ENCODE data around the gene SLCO3A1.

Gene SLCO3A1

DNA sequence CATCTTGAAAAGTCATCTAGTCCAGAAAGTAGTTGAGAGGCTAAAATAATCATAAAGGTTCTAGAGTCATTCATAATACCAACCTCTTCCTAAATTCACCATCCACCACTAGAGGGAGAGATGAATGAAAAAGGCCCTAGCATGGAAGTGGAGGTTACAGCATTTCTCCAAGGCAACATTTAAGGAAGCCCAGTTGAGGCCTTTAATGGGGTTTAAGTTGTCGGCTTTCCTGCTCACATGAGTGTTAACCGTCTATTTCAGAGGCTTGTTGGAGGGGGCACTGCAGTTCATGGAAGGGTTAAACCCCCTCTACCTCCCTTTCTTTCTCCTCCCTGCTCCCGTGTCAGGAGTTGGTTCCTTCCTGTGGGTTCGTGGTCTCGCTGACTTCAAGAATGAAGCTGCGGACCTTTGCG lies 3.8 kb upstream of the SLCO3A1 start:
- DNase-seq (ENCODE audit: low spot score) = no peak
- TF ChIP-seq, protein P1, sequence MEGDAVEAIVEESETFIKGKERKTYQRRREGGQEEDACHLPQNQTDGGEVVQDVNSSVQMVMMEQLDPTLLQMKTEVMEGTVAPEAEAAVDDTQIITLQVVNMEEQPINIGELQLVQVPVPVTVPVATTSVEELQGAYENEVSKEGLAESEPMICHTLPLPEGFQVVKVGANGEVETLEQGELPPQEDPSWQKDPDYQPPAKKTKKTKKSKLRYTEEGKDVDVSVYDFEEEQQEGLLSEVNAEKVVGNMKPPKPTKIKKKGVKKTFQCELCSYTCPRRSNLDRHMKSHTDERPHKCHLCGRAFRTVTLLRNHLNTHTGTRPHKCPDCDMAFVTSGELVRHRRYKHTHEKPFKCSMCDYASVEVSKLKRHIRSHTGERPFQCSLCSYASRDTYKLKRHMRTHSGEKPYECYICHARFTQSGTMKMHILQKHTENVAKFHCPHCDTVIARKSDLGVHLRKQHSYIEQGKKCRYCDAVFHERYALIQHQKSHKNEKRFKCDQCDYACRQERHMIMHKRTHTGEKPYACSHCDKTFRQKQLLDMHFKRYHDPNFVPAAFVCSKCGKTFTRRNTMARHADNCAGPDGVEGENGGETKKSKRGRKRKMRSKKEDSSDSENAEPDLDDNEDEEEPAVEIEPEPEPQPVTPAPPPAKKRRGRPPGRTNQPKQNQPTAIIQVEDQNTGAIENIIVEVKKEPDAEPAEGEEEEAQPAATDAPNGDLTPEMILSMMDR (IDR thresholded peaks at IDR 0.05; ENCODE audit: extremely low read depth, missing control alignments) = no peak

DNA sequence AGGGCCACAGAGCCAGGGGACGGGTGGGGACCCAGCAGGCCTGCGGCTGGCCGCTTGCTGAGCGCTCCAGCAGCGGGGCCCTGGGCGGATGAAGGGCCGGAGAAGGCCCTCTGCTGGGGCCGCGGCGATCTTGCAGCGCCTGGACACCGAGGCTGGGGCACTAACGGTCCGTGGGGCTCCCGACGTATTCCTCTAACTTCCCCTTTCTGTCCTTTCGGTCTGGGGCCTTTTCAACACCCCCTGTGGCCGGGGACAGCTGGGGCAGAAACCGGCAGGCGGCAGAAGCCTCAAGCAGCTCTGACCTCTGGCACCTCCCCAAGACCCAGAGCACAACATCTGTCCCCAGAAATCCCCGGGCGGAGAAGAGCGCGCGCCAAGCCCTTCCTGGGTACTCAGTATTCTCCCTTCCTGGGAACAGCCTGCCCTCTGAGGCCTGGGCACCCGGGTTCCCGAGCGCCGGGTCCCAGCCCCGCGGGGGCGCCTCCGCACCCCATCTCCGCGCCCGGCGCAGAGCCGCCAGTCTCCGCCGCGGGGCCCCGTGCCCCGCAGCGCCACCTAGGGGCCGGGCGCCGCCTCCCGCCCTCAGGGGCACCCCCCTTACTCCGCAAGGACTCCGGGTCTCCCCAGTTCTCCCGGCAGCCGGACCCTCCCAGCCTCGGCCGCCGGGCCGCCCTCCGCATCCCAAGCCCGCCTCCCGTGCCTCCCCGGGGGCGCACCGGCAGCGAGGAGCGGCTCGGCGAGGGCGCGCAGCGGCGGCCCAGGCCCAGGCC lies 582 bp upstream of the SLCO3A1 start:
- DNase-seq (ENCODE audit: low spot score) = peak; percentile 88
- TF ChIP-seq, protein P1 (IDR thresholded peaks at IDR 0.05; ENCODE audit: extremely low read depth, missing control alignments) = peak; percentile 55

DNA sequence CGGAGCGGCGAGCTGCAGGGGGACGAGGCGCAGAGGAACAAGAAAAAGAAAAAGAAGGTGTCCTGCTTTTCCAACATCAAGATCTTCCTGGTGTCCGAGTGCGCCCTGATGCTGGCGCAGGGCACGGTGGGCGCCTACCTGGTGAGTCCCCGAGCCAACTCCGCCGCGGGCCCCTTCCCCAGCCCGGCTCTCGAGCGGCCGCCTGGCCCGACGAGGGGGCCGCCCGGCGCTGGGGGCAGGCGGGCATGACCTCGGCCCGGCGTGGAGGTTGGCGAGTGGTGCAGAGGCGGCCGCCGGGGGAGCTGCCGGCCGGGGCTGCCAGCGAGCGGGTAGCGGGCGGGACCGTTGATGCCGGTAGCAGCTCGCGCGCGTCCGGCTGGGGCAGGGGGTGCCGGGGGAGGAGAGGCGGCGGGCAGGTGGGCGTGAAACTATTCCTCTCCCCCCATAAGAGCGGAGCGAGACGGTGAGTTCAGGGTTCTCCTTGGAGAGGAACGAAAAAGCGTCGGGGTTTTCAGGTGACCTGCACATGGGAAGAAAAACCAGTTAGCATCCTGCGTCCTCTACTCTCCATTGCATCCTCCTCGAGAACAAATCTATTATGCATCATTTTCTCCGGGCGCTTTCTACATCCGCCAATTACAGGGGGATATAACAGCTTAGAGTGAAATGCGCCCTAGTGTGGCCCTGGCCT lies 585 bp downstream of the SLCO3A1 start:
- DNase-seq (ENCODE audit: low spot score) = peak; percentile 47

DNA sequence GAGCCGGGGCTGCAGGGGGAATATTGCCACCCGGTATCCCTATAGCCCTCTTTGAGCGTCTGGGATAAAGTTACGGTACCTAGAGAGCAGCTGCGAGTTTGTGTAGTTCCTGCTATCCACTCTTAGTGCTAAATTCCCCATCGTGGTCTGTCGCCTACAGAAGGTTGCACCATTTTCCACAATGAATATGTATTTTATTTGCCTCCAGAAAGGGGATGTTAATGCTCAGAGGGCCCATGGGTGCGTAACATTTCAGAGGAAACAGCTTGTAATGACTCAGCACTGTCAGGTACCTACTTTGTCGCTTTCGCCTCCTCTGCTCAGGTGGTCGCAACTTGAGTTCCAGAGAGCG lies 1.1 kb downstream of the SLCO3A1 start:
- TF ChIP-seq, protein P1 (IDR thresholded peaks at IDR 0.05; ENCODE audit: extremely low read depth, missing control alignments) = no peak
- DNase-seq (ENCODE audit: low spot score) = no peak

More for the DNA sequence above, 585 bp downstream of the SLCO3A1 start:
- TF ChIP-seq, protein P1 (IDR thresholded peaks at IDR 0.05; ENCODE audit: extremely low read depth, missing control alignments) = no peak

DNA sequence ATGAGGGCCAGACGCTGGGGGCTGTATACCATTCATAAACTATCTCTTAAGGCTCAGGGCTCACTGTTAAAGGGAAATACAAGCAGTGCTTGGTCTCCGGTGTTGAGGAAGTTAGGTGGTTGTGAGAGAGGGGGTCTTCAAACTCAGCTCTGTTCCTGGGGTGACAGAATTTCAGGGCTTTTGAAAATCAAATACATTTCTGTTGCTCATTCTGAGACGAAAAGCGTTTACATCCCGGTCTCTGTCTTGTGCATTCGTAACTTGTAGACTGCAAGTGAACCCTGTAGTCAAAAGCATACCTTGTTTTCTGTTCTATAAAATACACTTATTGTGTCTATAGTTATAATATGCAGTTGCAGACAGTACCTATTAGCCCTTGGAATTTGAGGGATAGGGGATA lies 1.7 kb downstream of the SLCO3A1 start:
- no peak for DNase-seq (ENCODE audit: low spot score)

DNA sequence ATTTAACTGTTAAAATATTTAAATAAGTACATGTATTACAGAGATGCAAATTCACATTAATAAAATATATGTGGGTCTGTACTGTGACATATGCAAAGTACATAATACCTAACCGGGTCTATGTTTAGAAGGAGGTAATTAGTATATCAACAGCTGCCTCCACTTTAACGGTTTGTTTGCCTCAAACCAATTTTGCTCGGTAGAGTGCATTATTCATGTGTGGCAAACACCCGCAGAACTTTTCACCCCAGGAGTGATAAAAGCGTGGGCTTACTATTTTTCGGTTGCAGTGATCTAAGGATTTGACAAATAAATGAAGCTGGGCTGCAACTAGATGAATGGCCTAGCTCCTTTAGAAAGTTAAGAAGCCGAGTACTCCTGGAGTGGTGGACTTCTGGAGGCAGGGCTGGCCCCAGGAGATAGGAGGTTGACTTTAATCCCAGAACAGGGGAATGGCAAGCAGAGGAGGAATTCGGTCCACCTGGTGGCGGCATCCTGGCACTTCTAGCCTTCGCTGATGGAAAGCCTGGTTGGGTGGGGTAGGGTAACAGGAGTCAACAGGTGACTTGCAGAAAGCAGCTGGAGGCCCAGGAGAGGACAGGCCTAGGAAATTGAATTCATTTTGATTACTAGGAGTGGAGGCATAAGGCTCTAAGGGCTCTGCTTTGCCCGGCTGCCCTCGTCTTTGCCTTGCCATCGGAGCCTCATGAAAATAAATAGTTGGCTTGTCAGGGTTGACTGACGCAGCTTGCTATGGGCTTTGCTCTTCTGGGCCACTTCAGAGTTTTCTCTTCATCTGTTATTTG lies 2.4 kb downstream of the SLCO3A1 start:
- DNase-seq (ENCODE audit: low spot score) = no peak
- TF ChIP-seq, protein P1 (IDR thresholded peaks at IDR 0.05; ENCODE audit: extremely low read depth, missing control alignments) = no peak

More for the DNA sequence above, 1.7 kb downstream of the SLCO3A1 start:
- TF ChIP-seq, protein P1 (IDR thresholded peaks at IDR 0.05; ENCODE audit: extremely low read depth, missing control alignments) = no peak

DNA sequence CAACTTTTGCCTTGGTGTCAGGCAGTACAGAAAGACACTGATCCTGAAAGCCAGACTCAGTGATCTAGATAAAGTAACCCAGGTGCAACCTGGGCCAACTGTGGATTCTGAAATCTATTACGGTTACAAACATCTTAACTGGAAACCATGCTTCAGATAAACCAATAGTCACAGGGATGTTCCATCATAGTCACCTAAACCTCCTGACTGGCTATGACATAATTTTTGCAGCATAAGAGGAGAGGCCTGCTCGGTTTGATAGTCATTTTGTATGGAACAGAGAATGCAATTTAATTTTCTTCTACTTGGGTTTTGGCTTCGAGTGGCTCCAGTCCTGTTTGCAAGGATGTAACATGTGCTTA lies 3.7 kb downstream of the SLCO3A1 start:
- no peak for DNase-seq (ENCODE audit: low spot score)
- TF ChIP-seq, protein P1 (IDR thresholded peaks at IDR 0.05; ENCODE audit: extremely low read depth, missing control alignments) = no peak

Measured in GM20000 (cell line).